GM18519 (cell line): ENCODE results near the gene STX8.
"Not testable (repeated sequence)": the region's sequence is repeated elsewhere in the genome, so short reads cannot be mapped to it uniquely, and the experiment has no call there.

ENCODE experiments used
- ATAC-seq: cut with Tn5 transposase; IDR thresholded peaks from one replicate; pipeline ENCODE4 v1.9.1; 2021; ENCODE audit warnings: mild to moderate bottlenecking, moderate library complexity; ENCODE audit not compliant: unreplicated experiment, low FRiP score

STX8 gene

DNA sequence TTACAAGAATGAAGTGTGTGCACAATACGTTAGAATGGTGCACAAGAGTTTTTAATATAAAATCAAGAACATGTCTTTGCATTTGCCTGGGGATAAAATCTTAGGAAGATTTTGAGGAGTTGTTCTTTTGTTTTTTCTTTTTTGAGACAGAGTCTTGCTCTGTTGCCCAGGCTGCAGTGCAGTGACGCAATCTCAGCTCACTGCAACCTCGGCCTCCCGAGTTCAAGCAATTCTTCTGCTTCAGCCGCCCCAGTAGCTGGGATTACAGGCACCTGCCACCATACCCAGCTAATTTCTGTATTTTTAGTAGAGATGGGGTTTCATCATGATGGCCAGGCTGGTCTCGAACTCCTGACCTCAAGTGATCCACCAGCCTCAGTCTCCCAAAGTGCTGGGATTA lies 128.3 kb downstream of the STX8 start:
- ATAC-seq: not testable (repeated sequence)

- no peak for ATAC-seq
Measured at GRCh38 chr17:9446528-9446927, 129.1 kb downstream of the STX8 start.

- no peak for ATAC-seq
Measured at GRCh38 chr17:9445424-9445823, 130.2 kb downstream of the STX8 start.

DNA sequence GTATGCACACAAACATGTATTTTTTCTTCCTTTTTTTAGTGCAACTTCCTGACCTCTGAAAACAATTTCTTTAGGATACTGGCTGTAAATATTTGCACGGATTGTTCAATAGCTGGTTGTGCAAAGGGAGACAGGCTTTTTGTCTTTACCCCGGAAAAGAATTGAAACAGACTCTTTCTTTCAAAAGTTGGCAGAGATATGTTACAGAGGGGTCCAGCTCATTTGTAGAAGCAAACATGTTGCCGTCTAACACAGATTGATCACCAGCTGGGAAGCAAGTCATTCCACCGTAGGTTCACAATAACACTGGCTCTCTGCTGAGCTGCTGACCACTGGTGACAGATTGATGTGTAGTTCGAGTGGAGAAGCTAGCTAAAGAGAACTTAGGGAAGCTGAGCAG lies 130.9 kb downstream of the STX8 start:
- no peak for ATAC-seq

DNA sequence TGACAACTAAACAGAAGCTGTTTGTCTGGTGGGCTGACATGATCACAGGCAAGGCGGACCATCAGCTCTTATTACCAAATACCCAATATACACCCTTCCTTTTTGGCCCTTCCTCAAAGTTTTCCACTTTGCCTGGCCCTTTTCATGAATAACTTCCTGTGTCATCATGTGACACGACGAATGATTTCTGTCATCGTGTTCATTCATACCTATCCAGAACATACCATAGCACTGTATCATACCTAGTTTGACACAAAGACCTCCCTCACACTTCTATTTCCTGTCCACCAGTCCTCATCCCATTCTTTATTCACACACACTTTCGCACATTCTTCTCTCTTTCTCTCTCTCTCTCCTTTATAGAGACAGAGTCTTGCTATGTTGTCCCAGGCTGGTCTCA lies 131.8 kb downstream of the STX8 start:
- ATAC-seq: no peak

- ATAC-seq: no peak
Measured at GRCh38 chr17:9439851-9440250, 135.8 kb downstream of the STX8 start.

DNA sequence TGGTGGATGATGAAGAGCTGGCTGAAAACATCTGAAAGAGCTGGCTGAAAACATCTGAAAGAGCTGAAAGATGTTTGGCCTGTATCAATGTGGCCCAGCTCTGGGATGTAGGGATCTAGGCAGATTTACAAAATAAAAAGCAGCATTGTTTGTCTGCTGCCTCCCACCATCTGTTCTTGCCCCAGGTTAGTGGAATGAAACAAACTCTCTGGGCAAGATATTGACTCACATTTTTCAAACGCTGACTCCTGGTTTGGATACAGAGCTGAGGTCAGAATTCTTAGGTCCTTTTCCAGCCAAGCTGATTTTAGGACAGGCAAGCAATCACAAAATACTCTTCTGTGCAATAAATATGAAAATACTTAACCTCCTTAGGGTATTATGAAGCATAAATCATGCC lies 139.0 kb downstream of the STX8 start:
- ATAC-seq: no peak

GRCh38 chr17:9435165-9435564 lies 140.5 kb downstream of the STX8 start:
- ATAC-seq: no peak

- no peak for ATAC-seq
Measured at GRCh38 chr17:9434642-9435057, 141.0 kb downstream of the STX8 start.

DNA sequence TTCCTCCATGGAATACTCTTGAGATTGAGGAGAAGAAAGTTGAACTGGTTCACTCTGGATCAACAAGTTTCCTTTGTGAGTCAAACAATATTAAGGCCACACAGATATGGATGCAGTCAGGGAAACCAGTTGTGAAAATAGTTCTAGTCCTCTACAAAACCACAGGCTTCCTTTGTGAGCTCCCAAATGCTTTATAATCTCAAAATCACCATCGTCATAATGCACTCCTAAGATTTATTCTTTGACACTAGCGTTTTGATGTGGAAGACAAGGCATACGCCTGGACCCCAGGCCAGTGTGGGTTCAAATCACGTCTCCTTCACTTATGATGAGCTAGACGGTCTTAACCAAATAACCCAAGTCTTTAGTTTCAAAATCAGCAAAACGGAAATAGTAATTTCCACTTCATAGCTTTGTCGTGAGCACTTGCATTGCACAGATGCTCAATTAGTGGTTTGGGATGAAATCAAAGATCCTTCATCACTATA lies 142.6 kb downstream of the STX8 start:
- no peak for ATAC-seq

DNA sequence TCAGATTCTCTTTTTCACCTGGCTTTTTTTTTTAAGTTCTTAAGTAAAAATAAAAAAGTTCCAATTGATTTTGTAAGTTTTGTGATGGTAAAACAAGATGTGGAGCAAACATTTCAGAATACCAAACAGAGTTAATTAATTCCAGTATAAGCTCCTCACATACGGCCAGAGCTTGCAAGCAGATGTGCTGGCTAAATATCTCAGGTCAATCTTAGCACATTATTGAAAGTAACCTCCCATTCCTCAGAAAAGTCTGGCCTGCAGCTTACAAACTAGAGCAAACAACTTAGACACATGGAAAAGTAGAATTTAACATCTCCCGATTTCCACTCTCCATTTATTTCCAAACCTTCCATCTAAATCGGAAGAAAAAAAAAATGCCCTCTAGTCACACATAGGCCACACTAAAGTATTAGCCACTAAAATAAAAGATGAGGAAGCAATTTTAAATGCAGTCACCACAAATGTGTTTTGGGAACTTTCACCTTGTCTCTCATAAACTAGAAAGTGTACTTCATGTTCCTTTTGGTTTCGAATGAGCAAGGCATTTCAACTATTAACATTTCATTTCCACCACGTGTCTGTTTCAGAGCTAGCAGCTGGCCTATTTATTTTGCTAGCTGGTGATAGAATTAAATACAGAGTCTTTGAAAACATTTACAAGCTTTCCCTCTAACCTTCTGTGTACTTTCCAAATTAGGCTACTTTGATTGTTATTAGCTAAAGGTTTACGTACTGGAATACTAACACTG lies 143.3 kb downstream of the STX8 start:
- ATAC-seq: no peak

GRCh38 chr17:9431620-9432019 lies 144.0 kb downstream of the STX8 start:
- ATAC-seq: no peak

- no peak for ATAC-seq
Measured at GRCh38 chr17:9427465-9428315, 147.9 kb downstream of the STX8 start.

DNA sequence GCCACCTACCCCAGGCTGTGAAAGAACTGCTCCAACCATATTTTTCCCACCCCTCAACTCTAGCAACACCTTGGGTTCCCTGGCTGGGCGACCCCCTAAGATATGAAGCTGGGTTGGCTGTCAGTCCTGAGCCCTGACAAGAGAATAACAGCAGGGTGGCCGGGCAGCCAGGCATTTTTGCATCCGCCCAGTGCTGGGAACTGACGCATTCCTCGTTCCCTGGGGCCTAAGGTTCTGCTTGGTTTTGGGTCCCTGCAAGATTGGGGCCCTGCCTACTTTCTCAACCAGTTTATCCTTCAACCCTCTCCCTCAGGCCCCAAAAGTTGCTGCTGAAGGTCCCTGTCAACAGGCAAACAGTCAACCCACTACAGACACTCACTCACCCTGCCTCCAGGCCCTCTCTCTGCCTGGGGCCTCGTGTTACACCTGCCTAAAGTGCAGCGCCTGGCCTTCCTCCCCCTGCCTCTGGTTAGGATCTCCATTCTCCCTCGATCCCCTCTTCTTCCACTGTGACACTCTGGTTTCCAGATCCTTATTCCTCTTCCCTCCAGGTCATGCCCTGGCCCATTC lies 151.5 kb downstream of the STX8 start:
- ATAC-seq: no peak

DNA sequence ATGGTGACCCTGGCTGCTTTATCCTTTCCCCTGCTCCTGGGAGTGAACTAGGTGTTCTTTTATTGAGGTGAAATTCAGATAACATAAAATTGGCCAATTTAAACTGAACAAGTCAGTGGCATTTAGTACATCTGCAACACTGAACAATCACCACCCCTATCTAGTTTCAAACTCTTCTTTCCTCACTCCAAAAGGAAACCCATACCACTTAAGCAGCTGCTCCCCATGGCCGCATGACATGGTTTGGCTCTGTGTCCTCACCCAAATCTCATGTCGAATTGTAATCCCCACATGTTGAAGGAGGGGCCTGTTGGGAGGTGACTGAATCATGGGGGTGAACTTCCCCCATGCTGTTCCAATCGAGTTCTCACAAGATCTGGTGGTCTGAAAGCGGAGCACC lies 154.1 kb downstream of the STX8 start:
- ATAC-seq: no peak

GRCh38 chr17:9419932-9420453 lies 155.6 kb downstream of the STX8 start:
- ATAC-seq: no peak

- peak; percentile 73 for ATAC-seq
Measured at GRCh38 chr17:9414471-9414870, 161.1 kb downstream of the STX8 start.

DNA sequence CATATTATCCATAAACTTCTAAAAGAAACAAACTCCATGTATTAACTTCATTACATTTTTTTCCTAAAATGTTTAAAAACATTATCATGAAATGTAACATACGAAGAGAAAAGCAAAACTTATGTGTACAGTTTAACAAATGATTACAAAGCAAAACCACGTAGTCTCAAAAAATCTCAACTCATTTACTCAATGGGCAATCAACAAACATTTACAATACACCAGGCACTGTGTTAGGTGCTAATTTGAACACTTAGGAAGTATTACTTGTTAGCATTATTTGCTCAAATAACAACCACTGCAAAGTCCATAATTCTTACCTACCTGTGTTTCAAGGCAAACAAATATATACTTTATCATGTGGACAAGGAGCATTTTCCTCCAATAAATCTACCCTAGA lies 164.9 kb downstream of the STX8 start:
- no peak for ATAC-seq

GRCh38 chr17:9410301-9410700 lies 165.3 kb downstream of the STX8 start:
- ATAC-seq: no peak

DNA sequence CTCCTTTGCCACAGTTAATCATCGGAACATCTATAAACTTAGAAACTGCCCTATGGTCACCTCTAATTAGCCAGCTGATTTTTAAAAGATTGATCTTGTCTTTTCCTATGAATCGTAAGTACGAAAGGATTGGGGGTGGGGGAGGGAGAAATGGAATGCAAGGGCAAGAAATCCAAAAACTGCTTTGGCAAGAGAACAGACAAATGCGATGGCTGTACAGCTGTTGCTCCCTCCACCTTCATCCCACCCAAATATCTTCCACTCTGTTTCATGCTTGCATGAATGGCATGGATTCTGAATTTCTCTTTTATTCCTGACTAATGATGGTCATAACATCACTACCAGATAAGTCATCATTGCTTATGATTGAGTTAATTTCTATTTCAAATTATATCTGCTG lies 165.7 kb downstream of the STX8 start:
- ATAC-seq: no peak
